ENCODE results near the gene EVI5L. TPM values are rescaled to one million over a fixed set of nuclear protein-coding genes. Genes with fewer than 3 reads are reported as not detected.

EVI5L gene
- total and polyA plus RNA-seq, 2 of the 8 experiments (the other 6 are each of a cell fraction or from before 2014, with no cell fraction given) = 7.2 to 11.0 TPM

DNA sequence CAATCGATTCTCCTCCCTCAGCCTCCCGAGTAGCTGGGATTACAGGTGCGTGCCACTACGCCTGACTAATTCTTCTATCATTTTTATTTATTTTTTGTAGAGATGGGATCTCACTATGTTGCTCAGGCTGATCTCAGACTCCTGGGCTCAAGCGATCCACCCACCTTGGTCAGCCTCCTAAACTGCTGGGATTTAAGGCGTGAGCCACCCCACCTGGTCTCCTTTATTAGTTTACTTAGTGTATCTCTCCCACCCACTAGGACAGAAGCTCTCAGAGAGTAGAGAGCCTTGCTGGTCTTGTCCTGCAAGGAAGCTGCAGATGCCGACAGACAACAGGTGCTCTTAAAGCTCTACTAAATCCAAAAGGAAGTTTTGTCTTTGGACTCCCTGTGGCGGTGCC is 55.8 kb downstream of the EVI5L start (continued):
- TF ChIP-seq RNF2 (IDR thresholded peaks at IDR 0.05; ENCODE audit: borderline replicate concordance, low read depth, low read length, missing control alignments, poor library complexity, severe bottlenecking) = no peak
